Loucy (cell line): ENCODE measurements around the gene FGF19.

Source experiments
- H2AFZ ChIP-seq: fragments of 200-600 bp; sonication (generic); 2 replicates; pipeline ENCODE4 v1.6.0; 2016; ENCODE audit warnings: antibody characterized with exemption, mild to moderate bottlenecking, low read length, moderate library complexity
- H3F3A ChIP-seq: fragments of 200-600 bp; 2 replicates; pipeline ENCODE4 v1.6.0; 2016; ENCODE audit warnings: antibody characterized with exemption, low read depth, mild to moderate bottlenecking
- H3K27me3 ChIP-seq: fragments of 200-600 bp; sonication (generic); 2 replicates; pipeline ENCODE4 v1.6.1; 2014; ENCODE audit warnings: low read length, mild to moderate bottlenecking; ENCODE audit not compliant: insufficient read depth, poor library complexity, severe bottlenecking
- H3K36me3 ChIP-seq: fragments of 200-600 bp; sonication (generic); 2 replicates; pipeline ENCODE4 v1.6.1; 2016; ENCODE audit warnings: low read length; ENCODE audit not compliant: insufficient read depth
- H3K4me1 ChIP-seq: fragments of 200-600 bp; sonication (generic); 2 replicates; pipeline ENCODE4 v1.5.1; 2014; ENCODE audit warnings: low read length, mild to moderate bottlenecking; ENCODE audit not compliant: insufficient read depth, poor library complexity, severe bottlenecking
- H3K4me2 ChIP-seq: fragments of 200-600 bp; sonication (generic); 2 replicates; pipeline ENCODE4 v1.6.0; 2014; ENCODE audit warnings: antibody characterized with exemption, low read length, low read depth, mild to moderate bottlenecking; ENCODE audit not compliant: poor library complexity, severe bottlenecking
- H3K4me3 ChIP-seq: fragments of 200-600 bp; sonication (generic); 2 replicates; pipeline ENCODE4 v1.5.1; 2014; ENCODE audit warnings: low read length, mild to moderate bottlenecking, mixed read lengths; ENCODE audit not compliant: poor library complexity, severe bottlenecking
- H3K79me2 ChIP-seq: fragments of 200-600 bp; sonication (generic); 2 replicates; pipeline ENCODE4 v1.6.1; 2014; ENCODE audit warnings: low read length; ENCODE audit not compliant: insufficient read depth
- H3K9ac ChIP-seq: fragments of 200-600 bp; sonication (generic); 2 replicates; pipeline ENCODE4 v1.6.0; 2014; ENCODE audit warnings: mild to moderate bottlenecking, low read depth, low read length, moderate library complexity; ENCODE audit not compliant: poor library complexity, severe bottlenecking
- H3K9me2 ChIP-seq: fragments of 200-600 bp; sonication (generic); replicated peaks from 2 replicates; pipeline ENCODE4 v1.6.1; 2016; ENCODE audit warnings: low read depth, low read length, mixed read lengths
- H3K9me3 ChIP-seq: fragments of 200-600 bp; sonication (generic); 2 replicates; pipeline ENCODE4 v1.6.1; 2014; ENCODE audit warnings: mild to moderate bottlenecking, antibody characterized with exemption, low read length, low read depth; ENCODE audit not compliant: insufficient read depth
- H4K20me1 ChIP-seq: fragments of 200-600 bp; sonication (generic); 2 replicates; pipeline ENCODE4 v1.6.0; 2014; ENCODE audit warnings: antibody characterized with exemption, low read length, mild to moderate bottlenecking; ENCODE audit not compliant: insufficient read depth, poor library complexity, severe bottlenecking
- CTCF ChIP-seq: fragments of 200-600 bp; sonication (generic); conservative IDR thresholded peaks from 2 replicates; pipeline ENCODE4 v1.5.1; 2014; ENCODE audit warnings: mild to moderate bottlenecking, antibody characterized with exemption, low read length
- EZH2phosphoT487 ChIP-seq: fragments of 200-600 bp; IDR thresholded peaks from 2 replicates; pipeline ENCODE4 v1.6.1; 2018; ENCODE audit warnings: antibody characterized with exemption, mild to moderate bottlenecking, moderate library complexity, borderline replicate concordance

FGF19 gene

GRCh38 chr11:69727266-69727665 is 23.4 kb upstream of the FGF19 start:
- no peaks in the 10 kb centered on the region for H3F3A ChIP-seq
- H3K79me2 ChIP-seq, result no peaks in the 10 kb centered on the region
- H2AFZ ChIP-seq, result no peak overlapping the region
- no peaks in the 10 kb centered on the region for H3K4me1 ChIP-seq
- H3K4me3 ChIP-seq, result no peak overlapping the region
- no peaks in the 10 kb centered on the region for H3K9me3 ChIP-seq
- H3K27me3 ChIP-seq, result no peaks in the 10 kb centered on the region
- H3K9ac ChIP-seq, result no peak overlapping the region
- no peaks in the 10 kb centered on the region for H4K20me1 ChIP-seq
- no peak overlapping the region for H3K4me2 ChIP-seq
- H3K9me2 ChIP-seq, result no peaks in the 10 kb centered on the region
- no peak for TF ChIP-seq CTCF
- no peak for TF ChIP-seq EZH2phosphoT487
- no peaks in the 10 kb centered on the region for H3K36me3 ChIP-seq

- Histone ChIP-seq H3K4me2 (no peak overlapping the region), H3K9ac (no peak overlapping the region), H3K4me1 (no peaks in the 10 kb centered on the region), H2AFZ (no peak overlapping the region), H3K79me2 (no peaks in the 10 kb centered on the region), H3K27me3 (no peaks in the 10 kb centered on the region), H3K4me3 (no peak overlapping the region), H3K9me3 (no peaks in the 10 kb centered on the region), H4K20me1 (no peaks in the 10 kb centered on the region), H3K36me3 (no peaks in the 10 kb centered on the region), H3K9me2 (no peaks in the 10 kb centered on the region), H3F3A (no peaks in the 10 kb centered on the region)
- TF ChIP-seq CTCF, result no peak
- no peak for TF ChIP-seq EZH2phosphoT487
Observed at GRCh38 chr11:69726481-69726880, 22.7 kb upstream of the FGF19 start.

DNA sequence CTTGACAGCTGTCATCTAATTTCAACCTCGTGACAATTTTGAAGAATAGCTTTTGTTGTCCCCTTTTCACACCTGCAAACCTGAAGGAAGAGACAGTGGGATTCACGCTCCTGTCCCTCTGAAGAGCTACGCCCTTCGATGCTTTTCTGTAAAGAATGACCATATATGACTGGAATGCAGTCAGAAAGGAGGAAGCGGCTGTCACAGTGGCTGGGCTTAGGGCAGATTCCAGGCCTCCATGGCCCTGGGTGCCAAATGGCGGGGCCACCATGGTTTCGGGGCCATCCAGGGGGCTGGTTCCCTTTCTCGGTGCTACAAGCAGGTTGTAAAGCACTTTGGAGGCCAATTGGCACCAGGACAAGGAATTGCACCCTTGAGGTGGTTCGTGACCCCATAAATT is 22.2 kb upstream of the FGF19 start:
- H3K9me2 ChIP-seq, result no peaks in the 10 kb centered on the region
- H2AFZ ChIP-seq, result no peak overlapping the region
- no peaks in the 10 kb centered on the region for H3K27me3 ChIP-seq
- no peaks in the 10 kb centered on the region for H3K9me3 ChIP-seq
- H3K79me2 ChIP-seq, result no peaks in the 10 kb centered on the region
- no peaks in the 10 kb centered on the region for H3F3A ChIP-seq
- H3K4me1 ChIP-seq, result no peaks in the 10 kb centered on the region
- H3K4me2 ChIP-seq, result no peak overlapping the region
- H3K36me3 ChIP-seq, result no peaks in the 10 kb centered on the region
- no peaks in the 10 kb centered on the region for H4K20me1 ChIP-seq
- TF ChIP-seq CTCF (no peak), EZH2phosphoT487 (no peak)
- no peak overlapping the region for H3K4me3 ChIP-seq
- no peak overlapping the region for H3K9ac ChIP-seq
